GM19324 (cell line): ENCODE measurements around the gene TTLL13.

Experiments
- ATAC-seq: cut with Tn5 transposase; IDR thresholded peaks from one replicate; pipeline ENCODE4 v1.9.1; 2021; ENCODE audit warnings: mild to moderate bottlenecking, moderate library complexity; ENCODE audit not compliant: unreplicated experiment, low FRiP score

The TTLL13 gene

DNA sequence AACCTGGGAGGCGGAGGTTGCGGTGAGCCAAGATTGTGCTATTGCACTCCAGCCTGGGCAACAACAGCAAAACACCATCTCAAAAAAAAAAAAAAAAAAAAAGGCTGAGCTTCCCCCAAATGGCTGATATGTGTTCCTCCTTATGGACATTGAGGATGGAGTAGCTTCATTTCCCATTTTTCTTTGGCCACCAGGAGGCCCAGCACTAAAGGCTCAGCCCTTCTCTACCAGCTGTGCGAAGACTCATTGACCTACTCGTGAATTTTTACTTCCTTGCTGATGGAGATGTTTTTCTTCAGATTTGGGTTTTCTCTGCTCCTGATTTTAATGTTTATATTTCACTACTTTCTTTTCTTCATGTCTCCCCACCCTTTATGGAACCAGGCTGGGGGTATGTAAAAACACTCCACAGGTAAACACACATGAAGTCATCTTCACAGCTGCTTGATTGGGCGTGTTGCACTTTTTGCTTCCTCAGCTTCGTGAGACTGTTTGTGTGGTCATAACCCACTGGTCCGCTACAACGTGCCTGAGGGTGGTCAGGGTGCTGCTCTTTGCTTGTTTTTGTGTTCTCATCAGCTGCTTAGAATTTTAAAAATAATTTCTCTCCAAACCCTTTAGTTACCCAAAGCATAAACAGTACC is 34.7 kb upstream of the TTLL13 start:
- ATAC-seq = no peak

DNA sequence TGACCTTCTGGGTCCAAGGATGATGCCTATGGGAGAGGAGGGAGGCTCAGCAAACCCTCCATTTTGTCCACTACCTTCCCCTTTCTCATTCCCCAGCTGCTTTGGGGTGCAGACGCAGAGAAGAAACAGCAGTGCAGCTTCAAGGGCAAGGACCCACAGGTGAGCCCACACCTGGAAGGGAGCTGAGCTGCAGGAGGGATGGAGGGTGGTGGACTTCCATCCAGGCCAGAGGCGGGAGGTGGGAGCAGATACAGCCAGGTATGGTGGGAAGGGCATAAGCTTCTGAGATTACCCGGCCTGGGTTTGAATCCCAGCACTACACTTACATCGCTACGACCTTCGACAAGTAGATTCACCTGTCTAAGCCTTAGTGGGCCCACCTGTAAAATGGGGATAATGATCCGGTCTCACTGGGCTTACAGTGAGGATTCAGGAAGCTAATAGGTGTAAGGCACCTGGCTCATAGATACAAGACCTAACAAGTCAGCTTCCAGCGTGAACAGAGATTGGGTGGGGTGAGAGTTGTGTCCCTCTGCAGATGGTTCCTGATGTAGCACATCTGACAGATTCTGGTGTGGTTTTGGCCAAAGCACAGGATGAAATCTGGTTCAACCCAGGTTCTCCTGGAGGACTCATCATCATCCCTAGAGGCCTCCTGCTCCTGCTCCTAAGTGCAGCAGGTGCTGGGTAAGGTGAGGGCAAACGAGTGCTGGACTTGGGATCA is 31.5 kb upstream of the TTLL13 start:
- ATAC-seq = no peak

DNA sequence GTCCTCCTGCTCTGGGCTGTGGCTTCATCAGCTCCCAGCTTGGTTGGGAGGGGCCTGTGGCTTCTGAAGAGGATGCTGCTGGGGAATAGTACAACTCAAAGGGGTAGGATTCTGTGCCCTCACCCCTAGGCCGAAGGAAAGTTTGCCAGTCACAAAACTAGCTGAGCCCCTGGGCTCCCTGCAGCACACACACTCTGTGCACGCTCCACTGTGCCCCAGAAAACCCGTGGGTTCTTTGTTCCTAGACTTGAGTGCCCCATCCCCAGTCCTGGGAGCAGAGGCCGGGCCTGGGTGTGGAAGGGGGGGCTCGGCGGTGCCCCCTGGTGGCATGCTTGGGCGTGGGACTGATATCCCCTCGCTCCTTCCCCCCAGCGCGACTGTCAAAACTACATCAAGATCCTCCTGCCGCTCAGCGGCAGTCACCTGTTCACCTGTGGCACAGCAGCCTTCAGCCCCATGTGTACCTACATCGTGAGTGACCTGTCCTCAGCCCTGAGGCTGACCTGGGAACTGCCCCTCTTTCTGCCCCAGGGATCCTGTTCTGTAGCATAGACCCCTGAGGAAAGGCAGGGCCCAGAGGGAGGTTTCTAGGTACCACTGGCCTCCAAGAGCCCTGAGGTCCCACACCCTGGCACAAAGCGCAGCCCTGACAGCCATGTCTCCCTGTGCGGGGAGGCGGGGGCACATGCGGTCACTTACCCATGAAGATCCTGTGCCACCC is 29.8 kb upstream of the TTLL13 start:
- ATAC-seq = no peak

DNA sequence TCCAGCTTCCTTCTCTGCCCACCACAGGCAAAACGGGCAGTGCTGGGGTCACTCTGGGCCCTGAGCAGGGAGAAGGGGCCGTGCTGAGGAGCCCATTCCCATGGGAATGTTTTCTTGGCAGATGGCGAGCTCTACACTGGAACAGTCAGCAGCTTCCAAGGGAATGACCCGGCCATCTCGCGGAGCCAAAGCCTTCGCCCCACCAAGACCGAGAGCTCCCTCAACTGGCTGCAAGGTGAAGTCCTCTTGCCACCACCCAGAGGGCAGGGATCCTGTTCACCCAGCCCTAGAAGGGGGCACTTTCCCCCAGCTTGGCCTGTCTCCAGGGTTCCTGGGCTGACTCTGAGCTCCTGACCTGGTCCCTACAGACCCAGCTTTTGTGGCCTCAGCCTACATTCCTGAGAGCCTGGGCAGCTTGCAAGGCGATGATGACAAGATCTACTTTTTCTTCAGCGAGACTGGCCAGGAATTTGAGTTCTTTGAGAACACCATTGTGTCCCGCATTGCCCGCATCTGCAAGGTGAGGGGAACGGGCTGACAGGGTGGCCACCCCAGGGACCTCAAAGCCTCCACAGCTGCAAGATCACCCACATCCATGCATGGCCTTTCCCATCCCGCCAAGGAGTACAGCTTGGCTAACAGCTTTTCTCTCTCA is 28.0 kb upstream of the TTLL13 start:
- ATAC-seq = no peak

DNA sequence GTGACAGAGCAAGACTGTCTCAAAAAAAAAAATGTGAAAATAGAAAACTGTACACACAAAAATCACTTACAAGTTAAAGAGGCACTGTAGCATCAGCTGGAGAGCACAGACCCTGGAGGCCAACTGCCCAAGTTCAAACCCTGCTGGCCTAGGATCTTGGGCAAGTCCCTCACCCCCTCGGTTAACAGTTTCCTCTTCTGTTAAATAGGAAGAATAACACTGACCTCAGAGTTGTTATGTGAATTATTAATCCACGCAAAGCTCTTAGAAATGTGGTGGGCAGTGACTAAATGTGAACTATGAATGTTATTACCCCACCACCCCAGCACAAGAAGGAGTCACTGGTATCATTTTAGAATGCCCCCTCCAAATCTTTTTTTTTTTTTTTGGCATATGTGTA is 26.8 kb upstream of the TTLL13 start:
- no peak for ATAC-seq

DNA sequence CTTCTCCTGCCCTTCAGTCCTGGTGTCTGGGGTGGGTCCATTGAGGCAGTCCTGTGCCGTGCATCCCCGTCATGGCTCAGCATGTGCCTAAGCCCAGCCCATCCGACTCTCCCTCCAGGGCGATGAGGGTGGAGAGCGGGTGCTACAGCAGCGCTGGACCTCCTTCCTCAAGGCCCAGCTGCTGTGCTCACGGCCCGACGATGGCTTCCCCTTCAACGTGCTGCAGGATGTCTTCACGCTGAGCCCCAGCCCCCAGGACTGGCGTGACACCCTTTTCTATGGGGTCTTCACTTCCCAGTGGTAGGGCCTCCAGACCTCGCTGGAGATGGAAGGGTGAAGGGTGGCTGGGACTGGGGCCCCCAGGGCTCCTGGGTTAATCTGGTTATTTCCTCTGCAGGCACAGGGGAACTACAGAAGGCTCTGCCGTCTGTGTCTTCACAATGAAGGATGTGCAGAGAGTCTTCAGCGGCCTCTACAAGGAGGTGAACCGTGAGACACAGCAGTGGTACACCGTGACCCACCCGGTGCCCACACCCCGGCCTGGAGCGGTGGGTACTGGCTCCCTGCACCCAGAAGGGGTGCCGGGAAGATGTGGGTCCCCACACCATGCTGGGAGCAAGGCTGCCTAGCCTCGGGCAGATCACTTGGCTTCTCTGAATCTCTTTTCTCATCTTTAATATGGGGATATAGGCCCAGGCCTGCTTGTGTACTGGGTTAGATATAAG is 25.8 kb upstream of the TTLL13 start:
- no peak for ATAC-seq

DNA sequence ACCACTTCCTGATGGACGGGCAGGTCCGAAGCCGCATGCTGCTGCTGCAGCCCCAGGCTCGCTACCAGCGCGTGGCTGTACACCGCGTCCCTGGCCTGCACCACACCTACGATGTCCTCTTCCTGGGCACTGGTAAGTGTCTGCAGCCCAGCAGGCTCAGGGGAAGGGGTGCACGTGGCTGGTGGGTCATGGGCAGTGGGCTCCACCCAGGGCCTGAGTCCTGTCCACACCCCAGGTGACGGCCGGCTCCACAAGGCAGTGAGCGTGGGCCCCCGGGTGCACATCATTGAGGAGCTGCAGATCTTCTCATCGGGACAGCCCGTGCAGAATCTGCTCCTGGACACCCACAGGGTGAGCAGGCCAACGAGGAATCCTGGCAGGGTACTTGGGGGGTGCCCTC is 24.3 kb upstream of the TTLL13 start:
- ATAC-seq = no peak

DNA sequence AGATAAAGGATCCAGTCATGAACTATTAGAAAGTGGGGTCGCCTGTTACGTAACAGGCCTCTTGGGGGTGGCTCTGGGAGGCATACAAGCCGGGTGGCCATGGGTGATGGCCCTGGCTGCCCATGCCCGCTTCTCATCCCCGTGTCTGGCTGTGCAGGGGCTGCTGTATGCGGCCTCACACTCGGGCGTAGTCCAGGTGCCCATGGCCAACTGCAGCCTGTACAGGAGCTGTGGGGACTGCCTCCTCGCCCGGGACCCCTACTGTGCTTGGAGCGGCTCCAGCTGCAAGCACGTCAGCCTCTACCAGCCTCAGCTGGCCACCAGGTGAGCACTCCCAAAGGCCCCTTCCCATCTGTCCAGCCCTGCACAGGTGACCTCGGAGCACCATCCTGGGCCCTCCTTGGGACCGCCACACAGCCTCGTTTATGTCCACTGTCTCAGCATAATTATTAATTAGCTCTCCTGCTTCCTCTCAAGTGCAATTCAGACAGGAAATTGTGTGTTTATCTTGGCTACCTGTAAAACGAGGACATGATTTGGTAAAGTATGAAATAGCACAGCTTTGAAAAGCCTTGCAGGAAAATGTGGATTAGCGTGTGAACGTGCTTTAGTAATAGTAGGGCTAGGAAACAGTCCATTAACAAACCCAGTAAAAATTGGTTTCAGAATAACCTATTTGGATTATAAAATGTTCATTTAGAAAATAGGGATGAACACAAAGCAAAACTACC is 23.7 kb upstream of the TTLL13 start:
- no peak for ATAC-seq

DNA sequence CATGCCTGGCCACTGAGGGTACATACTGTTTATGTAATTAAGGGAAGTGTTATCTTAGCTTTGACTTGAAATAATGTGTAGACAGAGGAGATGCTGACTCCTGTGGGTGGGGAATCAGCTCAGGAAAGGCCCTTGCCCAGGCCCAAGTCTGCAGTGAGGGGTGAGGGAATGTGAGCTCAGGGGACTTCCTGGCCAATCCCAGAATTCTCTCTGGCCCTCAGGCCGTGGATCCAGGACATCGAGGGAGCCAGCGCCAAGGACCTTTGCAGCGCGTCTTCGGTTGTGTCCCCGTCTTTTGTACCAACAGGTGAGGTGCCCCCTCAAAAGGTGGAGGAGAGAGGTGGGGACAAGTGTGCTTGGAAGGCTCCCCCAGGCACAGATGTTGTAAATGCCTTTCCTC is 22.0 kb upstream of the TTLL13 start:
- ATAC-seq = no peak

DNA sequence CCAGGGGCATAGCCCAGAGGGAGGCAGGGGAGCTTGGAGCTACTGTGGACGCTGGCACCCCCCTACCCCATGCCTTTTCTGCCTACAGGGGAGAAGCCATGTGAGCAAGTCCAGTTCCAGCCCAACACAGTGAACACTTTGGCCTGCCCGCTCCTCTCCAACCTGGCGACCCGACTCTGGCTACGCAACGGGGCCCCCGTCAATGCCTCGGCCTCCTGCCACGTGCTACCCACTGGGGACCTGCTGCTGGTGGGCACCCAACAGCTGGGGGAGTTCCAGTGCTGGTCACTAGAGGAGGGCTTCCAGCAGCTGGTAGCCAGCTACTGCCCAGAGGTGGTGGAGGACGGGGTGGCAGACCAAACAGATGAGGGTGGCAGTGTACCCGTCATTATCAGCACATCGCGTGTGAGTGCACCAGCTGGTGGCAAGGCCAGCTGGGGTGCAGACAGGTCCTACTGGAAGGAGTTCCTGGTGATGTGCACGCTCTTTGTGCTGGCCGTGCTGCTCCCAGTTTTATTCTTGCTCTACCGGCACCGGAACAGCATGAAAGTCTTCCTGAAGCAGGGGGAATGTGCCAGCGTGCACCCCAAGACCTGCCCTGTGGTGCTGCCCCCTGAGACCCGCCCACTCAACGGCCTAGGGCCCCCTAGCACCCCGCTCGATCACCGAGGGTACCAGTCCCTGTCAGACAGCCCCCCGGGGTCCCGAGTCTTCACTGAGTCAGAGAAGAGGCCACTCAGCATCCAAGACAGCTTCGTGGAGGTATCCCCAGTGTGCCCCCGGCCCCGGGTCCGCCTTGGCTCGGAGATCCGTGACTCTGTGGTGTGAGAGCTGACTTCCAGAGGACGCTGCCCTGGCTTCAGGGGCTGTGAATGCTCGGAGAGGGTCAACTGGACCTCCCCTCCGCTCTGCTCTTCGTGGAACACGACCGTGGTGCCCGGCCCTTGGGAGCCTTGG is 21.3 kb upstream of the TTLL13 start:
- ATAC-seq = no peak

DNA sequence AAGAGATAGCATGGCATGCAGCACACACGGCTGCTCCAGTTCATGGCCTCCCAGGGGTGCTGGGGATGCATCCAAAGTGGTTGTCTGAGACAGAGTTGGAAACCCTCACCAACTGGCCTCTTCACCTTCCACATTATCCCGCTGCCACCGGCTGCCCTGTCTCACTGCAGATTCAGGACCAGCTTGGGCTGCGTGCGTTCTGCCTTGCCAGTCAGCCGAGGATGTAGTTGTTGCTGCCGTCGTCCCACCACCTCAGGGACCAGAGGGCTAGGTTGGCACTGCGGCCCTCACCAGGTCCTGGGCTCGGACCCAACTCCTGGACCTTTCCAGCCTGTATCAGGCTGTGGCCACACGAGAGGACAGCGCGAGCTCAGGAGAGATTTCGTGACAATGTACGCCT is 20.4 kb upstream of the TTLL13 start:
- ATAC-seq = no peak

DNA sequence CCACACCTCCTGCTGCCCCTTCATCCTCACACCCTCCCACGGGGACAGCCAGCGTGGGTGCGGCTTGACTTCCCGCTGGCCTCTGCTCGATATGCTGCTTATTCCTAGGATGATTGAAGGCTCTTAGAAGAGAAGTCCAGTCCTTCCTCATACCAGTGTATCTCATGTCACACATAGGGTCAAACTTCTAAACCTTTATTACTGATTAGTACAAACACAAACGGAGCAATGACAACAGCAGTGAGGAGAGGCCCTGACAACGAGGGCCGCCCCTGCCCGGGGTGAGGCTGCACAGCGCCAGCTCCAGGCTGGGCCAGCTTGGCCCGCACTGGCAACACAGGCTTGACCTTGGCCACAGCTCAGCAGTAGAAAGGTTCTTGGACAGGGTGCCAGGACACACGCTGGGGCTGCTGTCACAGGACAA is 19.3 kb upstream of the TTLL13 start:
- ATAC-seq = no peak

DNA sequence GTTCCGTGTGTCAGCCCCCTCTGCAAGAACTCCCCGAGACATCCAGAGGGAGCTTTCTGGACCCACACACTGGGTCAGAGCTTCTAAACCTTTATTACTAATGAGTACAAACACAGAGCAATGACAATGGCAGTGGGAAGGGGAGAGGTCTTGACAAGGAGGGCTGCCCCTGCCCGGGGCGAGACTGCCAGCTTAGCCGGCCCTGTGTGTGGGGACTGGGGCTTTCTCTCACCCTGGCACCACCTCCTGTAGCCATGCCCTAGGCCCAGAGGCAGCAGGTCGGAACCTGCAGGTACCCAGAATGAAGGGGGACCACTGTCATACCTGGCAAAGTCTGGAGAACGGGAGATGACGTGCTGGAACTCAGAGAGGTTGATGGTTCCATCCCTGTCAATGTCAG is 18.7 kb upstream of the TTLL13 start:
- ATAC-seq = no peak

DNA sequence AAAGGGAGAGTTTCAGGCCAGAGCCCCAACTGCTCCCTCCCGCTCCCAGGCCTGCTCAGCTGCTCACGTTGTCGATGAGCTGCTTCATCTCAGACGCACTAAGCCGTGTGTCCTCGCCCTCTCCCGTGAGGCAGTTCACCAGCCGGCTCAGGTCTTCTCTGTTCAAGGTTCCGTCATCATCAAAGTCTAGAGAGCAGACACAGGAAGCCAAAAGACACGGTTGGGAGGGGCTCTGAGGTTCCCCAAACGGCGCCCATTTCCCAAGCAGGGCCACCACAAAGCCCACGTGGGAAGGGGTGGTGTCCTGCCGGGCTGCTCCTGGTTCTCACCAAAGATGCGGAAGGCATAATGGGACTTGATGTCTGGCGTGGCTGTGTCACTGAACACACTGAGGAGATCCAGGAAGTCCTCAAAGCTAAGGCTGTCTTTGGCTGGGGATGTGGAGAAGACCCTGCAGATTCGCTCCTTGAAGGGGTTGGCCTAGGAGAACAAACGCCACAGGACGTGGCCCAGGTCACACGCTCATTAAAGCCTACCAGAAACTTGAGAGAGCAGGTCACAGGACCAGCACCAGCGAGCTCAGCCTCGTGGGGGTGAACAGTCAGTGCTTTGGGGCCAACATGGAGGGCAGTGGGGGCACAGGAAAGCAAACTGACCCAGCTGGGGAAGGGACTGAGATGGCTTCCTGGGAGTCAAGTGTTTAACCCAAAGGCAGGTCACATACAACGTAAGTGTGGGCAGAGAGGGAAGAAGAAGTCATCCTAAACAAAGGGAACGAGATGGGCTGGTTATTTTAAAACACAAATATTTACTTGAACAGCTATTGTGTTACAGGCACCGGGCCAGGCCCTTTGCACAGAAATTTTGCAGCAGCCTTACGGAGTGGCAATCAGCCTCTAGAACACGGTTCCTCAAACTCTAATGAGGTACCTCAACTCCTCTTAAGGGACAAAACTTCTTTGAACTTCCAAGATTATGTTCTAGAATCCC is 18.0 kb upstream of the TTLL13 start:
- no peak for ATAC-seq

DNA sequence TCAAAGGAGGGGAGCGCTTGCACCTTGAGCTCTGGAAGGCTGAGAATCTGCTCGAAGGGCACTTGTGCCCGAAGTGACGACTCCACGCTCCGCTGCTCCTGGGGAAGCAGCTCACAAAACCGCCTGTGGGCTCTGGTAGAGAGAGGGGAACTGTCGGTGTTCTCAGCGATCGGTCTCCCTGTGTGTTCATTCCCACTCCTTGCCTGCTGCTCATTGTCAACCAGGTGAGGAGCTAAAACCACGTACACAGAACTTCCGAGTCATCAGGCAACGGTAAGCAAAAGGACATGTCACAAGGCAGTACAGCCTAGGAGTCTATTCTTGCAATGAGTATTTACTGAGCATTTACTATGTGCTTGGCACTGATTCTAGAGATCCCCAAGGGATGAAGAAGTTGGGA is 17.2 kb upstream of the TTLL13 start:
- no peak for ATAC-seq

DNA sequence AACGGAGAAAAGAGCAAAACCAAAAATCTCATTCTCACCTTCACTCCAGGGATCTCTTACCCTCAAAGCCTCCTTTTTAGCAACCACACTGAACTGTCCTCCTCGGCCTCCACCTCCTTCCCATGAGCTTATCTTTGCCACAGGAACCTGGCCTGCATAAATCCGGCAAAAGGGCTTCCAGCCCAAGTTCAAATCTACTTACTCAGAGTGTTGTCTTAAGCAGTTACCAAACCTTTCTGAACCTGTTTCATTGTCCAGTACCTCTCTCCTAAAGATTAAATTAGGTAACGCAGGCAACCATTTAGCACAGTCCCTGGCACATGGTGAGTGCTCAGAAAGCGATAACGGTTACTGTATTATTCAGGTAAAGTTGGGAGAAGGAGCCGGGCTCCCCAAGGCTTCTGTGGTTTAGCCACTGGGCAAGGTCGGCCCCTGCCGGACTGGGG is 16.4 kb upstream of the TTLL13 start:
- ATAC-seq = no peak

DNA sequence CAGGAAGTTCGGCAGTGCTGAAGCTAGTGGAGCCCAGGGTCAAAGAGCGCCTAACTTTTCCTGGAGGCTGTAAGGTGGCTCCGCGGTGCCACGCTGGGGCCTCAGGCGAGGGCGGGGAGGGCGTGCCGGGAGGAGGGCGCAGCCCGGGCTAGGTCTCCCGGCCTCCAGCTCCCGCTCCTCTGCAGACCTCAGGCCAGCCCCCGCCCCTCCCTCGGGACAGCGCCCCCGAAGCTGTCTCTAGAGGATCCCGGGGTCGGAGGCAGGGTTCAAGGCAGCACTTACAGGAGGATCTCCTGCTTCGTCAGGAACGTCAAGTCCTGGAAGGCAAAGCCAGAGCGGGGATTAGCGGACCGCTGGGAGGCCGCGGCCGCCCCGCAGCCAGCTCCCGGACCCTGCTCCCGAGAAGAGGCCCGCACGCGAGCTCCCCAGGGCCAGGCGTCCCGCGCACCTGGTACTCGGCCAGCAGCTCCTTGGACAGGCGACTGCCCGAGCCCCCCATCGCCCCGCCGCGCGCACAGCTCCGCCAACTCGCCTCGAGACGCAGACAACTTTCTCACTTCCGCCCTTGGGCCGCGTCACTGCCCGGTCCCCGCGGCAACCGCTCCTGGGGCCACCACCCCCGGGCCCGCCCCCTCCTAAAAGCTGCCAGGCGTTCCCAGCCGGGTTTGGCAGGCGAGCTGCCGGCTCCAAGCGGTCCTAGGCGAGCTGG is 15.8 kb upstream of the TTLL13 start, which contains the start of gene CIB1:
Gene CIB1 (minus strand): TSS at position 555 of the 709 bp plus-strand sequence. CDS start 56 bp downstream, at position 499.
- ATAC-seq = peak; percentile 88
